GM21576 (cell line): ENCODE results near the gene MRPL18.
A peak's percentile ranks its signal among the peaks of the same experiment; 100 is the strongest.
"Not testable (repeated sequence)": the region's sequence is repeated elsewhere in the genome, so short reads cannot be mapped to it uniquely, and the experiment has no call there.

Source experiments
- ATAC-seq: cut with Tn5 transposase; IDR thresholded peaks from one replicate; pipeline ENCODE4 v1.9.1; 2021; ENCODE audit warnings: mild to moderate bottlenecking, moderate library complexity; ENCODE audit not compliant: unreplicated experiment

MRPL18 gene

GRCh38 chr6:159772196-159772595 lies 18.1 kb upstream of the MRPL18 start:
- no peak for ATAC-seq

DNA sequence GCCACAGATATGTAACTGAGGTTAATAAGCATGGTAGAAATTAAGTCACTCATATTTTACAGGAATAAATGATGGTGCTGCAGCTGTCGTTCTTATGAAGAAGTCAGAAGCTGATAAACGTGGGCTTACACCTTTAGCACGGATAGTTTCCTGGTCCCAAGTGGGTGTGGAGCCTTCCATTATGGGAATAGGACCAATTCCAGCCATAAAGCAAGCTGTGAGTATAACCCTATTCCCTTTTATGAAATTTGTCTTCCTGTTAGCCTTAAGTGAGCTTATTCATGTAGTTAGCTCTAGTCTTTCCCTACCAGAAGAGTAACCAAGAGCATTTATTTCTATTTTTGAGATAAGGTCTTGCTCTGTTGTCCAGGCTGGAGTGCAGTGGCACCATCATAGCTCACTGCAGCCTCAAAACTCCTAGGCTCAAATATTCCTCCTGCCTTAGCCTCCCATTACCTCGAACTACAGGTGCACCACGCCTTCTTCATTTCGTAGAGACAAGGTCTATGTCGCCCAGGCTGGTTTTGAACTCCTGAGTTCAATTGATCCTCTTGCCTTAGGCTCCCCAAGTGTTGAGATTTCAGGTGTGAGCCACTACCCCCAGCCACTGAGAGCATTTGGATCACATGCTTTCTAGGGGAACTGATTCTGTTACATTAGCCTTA lies 12.9 kb upstream of the MRPL18 start:
- ATAC-seq = no peak

DNA sequence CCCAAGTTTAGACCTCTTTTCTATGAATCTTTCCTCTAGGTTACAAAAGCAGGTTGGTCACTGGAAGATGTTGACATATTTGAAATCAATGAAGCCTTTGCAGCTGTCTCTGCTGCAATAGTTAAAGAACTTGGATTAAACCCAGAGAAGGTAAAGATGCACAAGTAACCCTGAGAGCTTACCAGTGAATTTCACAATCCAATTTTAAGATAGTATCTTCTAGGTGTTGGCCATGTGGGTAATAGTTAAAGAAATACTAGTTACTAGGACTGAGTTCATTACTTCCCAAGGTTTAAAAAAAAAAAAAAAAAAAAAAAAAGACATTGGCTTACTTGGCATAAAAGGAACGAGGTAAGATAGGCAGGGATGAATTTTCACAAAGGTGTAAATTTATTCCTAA lies 12.1 kb upstream of the MRPL18 start:
- ATAC-seq = no peak

- no peak for ATAC-seq
These were observed 11.6 kb upstream of the MRPL18 start for GRCh38 chr6:159778542-159779103.

DNA sequence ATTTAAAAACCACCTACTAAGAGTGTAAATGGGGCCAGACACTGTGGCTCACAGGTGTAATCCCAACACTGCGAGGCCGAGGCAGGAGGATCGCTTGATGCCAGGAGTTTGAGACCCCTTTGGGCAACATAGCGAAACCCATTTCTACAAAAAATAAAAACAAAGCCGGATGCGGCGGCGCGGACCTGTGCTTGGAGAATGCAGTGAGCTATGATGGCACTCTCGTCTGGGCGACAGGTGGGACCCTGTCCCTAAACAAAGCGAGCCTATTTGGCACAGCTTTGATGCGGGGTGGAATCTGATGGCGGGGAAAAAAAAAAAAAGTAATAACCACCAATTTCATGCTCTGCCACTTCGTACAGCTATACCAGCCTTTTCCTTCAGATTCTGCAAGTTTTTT lies 2.0 kb upstream of the MRPL18 start:
- no peak for ATAC-seq

DNA sequence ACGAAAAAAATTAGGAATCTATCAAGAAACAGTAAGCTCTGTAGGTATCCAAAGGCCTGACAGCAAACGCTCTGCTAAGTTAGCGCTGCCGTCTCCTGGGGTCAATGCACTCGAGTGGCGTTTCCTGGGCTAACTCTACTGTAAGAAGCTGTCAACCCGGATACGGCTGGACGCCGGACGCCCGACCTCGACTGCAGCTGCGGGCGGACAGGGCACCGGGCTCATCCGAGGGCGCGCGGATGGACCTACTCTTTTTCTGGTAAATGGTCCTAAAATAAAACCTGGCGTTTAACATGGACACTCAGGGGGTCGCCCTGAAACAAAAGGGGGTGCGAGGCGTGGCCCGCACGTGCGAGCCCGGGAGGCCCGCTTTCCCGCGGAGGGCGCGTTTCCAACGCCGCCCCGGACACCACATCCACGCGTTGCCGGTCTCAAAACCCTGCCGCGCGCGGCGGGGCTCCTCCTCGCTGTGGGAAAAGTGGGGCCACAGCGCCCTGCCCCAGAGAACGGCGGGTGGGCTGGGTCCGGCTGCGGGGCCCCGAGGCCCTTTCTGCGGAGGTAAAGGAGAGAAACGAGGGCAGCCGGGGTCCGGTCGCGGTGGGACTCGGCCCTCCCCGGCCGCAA lies 1.4 kb upstream of the MRPL18 start:
- no peak for ATAC-seq

GRCh38 chr6:159789377-159790148 lies 704 bp upstream of the MRPL18 start, which contains the start of gene TCP1:
TCP1 (minus strand) TSS chr6:159789602; CDS start chr6:159789468, 134 bp downstream.
- peak; percentile 65 for ATAC-seq

GRCh38 chr6:159790956-159791598 lies 810 bp downstream of the MRPL18 start:
- ATAC-seq = no peak

DNA sequence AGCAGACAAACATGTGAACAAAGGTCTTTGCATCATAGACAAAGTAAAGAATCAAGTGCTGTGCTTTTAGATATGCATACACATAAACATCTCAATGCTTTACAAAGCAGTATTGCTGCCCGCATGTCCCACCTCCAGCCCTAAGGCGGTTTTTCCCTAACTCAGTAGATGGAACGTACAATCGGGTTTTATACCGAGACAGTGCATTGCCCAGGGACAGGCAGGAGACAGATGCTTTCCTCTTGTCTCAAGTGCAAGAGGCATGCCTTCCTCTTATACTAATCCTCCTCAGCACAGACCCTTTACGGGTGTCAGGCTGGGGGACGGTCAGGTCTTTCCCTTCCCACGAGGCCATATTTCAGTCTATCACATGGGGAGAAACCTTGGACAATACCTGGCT lies 4.7 kb downstream of the MRPL18 start:
- not testable (repeated sequence) for ATAC-seq

DNA sequence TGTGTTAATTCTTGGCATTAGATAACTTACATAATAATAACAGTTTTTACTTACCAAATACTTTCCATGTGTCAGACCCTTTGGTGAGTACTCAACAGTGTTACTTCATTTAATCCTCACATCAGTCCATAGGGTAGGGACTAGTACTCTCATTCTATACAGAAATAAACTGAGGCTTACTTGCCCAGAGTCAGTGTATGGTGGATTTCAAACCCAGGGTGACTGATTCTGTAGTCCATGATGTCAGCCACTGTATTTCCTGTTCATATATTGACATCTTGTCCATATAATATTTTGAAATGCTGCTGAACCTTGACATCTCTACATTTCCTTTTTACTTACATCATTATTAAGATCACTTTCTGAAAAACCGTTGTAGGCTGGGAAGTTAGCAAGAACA lies 7.3 kb downstream of the MRPL18 start:
- ATAC-seq = no peak

GRCh38 chr6:159800141-159800865 lies 10.0 kb downstream of the MRPL18 start, which contains the start of gene PNLDC1:
PNLDC1 (plus strand) TSS chr6:159800276; CDS start chr6:159800308, 32 bp downstream.
- no peak for ATAC-seq

GRCh38 chr6:159801935-159802334 lies 11.7 kb downstream of the MRPL18 start:
- no peak for ATAC-seq

- no peak for ATAC-seq
These were observed 14.2 kb downstream of the MRPL18 start for GRCh38 chr6:159804504-159804903.

DNA sequence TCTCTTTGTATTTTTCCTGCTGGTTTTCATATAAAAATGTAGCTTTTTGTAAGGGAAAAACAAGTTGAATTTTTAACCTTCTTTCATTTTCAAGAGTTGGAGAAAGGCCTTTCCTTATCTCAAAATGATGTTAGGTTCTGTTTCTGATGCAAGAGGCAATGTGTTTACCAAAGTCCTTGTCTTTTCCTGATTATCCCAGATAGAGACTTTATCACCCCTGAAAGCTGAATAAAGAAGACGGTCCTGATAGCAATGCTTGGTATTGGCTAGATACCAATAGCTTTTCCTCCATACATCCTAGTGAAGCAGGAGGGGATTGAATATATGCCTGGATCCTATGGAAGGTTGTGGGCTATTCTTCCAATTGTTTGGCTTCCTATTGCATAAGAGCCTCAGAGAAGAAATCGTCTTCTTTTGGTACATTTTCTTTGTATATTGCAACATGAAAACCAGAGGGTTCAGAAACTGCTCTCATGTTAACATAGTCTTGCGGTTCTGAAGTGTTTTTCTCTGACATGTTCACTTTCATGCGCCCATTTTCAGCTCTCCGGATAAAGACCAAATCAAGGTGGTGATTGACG lies 15.3 kb downstream of the MRPL18 start:
- no peak for ATAC-seq

DNA sequence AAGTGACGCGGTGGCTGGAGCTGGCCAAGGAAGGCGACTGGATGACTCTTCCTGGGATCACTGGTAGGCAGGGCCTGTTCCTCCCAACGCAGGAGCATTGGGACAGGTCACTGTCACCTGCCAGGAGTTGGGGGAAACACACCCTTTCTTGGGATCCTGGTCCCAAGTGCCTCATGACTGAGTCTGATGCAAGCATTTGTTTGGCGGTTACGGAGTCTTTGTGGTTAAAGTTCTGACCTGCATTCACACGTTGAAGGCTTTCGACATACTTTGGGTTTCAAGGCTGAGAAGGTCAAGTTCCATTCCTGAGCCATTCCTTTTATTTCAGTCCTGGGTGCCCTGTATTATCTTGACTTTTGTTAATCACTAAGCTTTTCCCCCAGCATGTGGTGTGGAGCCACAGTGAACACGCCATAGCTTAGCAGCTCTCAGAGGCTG lies 15.8 kb downstream of the MRPL18 start:
- no peak for ATAC-seq

- ATAC-seq = no peak
These were observed 17.0 kb downstream of the MRPL18 start for GRCh38 chr6:159807150-159807858.

DNA sequence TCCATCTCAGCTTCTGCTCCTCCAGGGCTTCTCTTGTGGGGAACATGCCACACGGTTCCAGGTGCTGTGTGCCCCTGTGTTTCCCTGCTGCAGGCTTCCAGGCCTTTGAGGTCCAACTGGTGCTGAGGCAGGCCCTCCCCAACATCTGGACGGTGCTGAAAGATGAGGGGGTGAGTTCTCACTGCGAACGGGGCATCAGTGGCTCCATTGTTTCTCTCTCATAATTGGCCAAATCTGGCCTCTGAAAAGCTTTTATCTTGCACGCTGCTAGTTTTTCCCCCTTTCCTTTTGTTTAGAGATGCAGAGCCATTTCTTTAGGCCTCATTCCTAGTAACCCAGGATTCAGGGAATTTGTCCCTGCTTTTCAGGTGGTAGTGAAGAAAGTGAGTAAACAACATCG lies 18.4 kb downstream of the MRPL18 start:
- no peak for ATAC-seq

GRCh38 chr6:159809149-159809548 lies 18.9 kb downstream of the MRPL18 start:
- ATAC-seq = no peak

DNA sequence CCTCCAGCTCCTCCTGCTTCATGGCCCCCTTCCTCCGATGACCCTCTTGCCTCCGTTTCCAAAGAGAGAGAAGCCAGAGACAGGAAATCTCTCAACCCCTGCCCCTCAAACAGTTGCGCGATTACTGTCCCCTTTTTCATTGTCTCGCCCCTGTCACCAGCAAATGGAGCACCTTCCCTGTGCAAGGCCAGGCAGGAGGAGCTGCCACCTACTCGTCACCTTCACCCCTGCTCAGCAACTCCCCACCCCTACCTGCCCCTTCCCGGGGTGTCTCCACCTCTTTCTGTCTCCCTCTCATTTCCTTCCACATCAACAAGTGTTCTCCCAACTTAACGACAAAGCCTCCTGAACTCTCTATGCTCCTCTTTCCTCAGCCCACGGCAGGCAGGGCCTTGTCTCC lies 23.5 kb downstream of the MRPL18 start:
- no peak for ATAC-seq
